Stimulated activated CD8-positive, alpha-beta memory T cell treated with anti-CD3 and anti-CD28 coated beads, Interleukin-4, amount 100 ng/mL, for 48 hours (primary cell): Measurements from ENCODE around the gene CHST11.
"Not testable (repeated sequence)": the region's sequence is repeated elsewhere in the genome, so short reads cannot be mapped to it uniquely, and the experiment has no call there.

Experiments
- DNase-seq: peaks from one replicate; pipeline ENCODE4 v3.0.0-alpha.2; 2020

Gene CHST11

DNA sequence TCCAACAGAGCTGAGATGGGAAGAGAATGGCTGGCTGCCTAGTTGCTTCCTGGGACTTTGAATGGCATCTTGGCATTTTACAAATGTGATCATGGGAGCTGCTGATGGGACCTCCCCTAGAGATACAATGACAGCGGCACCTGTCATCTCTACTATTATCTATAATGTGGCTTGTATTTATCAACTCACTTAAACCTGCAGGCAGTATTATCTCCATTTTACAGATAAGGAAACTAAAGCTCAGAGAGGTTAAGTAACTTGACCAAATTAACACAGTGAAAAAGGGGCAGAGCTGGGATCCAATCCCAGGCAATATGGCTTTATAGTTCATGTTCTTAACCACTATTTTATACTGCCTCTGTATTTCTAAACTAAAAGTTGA, 111.7 kb downstream of the CHST11 start:
- DNase-seq = no peak

DNA sequence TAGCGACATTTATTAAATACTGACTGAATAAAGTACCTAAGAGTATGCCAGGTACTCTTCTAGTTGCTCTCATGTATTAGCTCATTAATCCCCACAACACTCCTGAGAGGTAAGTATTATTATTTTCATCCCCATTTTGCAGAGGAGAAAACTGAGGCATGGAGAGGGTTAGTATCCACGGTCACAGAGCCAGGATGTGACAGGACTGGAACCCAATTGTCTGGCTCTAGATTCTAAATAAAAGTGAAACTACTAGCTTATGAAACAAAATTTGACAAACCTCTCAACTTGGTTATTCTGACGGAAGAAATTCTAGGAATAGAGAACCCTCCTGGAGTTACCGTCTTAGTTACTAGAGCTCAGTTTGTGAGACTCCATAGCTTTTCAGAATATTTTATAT, 112.2 kb downstream of the CHST11 start:
- DNase-seq = no peak

GRCh38 chr12:104569346-104570173, 112.8 kb downstream of the CHST11 start:
- peak; percentile 68 for DNase-seq

- DNase-seq = no peak
These were observed 113.6 kb downstream of the CHST11 start for GRCh38 chr12:104570174-104570907.

DNA sequence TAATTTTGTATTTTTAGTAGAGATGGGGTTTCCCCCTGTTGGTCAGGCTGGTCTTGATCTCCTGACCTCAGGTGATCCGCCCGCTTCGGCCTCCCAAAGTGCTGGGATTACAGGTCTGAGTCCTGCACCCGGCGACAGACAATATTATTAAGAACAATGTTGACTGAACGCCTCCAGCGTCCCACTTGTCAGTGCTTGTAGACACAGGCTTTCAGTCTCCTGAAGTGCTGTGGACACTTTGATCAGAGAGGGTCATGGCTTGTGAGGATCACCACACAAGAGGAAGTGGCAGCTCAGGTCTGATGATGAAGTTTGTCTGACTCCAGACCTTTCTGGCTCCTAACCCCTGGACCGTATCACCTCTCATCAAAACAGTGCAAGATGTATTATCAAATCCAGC, 114.6 kb downstream of the CHST11 start:
- DNase-seq = no peak

GRCh38 chr12:104574353-104574752, 117.6 kb downstream of the CHST11 start:
- DNase-seq = not testable (repeated sequence)

DNA sequence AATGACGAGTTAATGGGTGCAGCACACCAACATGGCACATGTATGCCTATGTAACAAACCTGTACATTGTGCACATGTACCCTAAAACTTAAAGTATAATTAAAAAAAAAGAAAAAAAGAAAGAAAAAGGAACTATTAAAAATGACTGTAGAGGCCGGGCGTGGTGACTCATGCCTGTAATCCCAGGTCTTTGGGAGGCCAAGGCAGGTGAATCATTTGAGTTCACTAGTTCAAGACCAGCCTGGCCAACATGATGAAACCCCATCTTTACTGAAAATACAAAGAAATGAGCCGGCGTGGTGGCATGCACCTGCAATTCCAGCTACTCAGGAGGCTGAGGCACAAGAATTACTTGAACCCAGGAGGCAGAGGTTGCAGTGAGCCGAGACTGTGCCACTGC, 118.0 kb downstream of the CHST11 start:
- DNase-seq = not testable (repeated sequence)

DNA sequence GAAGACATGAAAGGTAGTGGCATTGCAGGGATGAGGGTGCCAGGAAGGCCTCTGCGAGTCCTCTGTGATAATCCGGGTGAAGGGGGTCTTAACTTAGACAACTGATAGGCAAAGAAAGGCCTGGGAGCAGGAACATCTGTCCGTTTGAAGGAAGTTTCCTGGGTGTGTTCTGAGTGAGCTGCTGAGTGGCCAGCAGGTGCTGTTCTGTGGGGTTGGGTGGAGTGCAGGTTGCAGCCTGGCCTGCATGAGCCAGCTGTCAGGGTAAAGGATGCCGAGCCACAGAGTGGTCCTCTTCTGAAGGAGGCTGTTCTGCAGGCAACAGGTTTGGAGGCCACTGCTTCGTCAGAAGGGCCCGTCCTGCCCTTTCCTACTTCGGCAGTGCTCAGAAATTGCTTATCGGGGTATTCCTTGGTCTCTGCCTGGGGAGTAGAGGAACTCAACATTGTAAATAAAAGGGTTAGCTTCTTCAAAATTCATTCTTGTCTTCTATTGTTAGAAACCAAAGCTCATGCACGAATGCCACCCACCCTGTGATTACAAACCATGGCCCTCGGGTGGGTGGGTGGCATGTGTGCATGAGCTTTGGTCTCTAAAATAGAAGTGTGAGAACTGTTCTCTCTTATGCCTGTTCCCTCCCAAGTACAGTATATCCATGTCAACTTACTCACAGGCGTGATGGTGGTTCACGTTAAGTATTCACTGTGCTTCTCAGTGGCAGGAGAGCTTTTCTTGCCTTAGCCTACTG, 118.9 kb downstream of the CHST11 start:
- DNase-seq = no peak

DNA sequence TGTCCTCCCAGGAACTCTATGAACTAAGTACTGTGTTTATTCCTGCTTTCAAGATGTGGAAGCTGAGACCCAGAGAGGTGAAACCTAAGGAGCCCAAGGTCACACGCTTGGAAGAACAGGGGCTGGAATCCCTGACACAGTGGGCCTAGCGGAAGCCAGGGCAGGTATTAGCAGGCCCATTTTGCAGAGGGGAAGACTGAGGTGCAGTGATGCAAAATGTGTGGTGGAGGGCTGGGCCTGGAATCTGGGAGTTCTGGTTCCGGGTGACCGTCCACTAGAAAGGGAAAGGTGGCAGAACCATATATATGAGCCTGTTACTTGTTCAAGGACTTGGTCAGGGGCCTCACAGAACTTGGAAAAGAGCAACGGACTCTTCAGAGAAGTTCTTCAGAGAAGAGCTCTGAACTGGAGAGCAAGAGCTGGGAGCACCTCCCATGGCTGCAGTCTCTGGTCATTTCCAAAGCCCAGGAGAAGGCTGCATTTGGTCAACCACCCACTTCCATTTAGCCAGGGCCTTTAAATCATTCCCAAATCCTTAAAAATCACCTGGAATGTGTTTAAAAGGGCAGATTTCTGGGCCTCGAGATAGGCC, 119.5 kb downstream of the CHST11 start:
- DNase-seq = no peak

DNA sequence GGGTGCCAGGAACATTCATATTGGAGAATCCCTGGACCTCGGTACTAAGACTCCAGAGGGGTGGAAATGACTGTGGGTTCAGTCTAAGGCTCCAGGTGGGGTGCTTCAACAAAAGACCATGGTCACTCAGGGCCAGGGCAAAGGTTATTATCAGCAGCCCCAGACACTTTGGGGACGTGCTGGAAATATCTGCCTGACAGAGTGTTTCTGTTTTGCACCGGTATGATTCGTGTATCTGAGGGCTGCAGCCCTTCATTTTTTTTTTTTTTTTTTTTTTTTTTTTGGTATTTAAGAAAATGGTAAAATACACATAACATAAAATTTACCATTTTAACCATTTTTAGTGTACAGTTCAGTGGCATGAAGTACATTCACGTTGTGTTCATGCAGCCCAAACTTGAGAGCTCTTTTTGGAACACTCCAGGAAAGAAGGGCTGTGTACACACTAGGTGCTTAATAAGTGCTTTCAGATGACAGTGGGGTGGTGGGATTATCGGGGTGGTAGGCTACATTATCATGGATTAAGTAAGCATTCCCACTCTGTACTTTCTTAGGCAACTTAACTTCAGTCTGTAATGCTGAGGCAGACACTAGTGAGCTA, 120.3 kb downstream of the CHST11 start:
- DNase-seq = no peak

GRCh38 chr12:104577581-104577981, 120.8 kb downstream of the CHST11 start:
- no peak for DNase-seq

DNA sequence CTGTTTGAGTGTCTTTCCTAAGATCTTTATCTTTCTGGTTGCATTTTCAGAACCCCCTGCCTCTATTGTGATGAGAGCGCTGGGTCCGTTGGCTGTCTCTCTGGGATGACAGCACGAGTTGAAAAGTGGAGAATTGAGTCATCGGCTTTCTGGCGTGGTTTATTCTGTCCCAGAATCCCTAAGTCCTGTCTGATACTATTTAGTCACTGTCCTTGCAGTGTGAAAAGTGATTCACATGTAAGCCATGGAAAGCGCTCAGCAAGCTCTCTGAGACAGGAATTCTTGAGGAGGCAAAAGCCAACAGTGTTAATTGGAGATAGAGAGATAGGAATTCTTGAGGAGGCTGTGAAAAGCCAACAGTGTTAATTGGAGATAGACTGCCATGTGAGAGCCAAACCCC, 121.7 kb downstream of the CHST11 start:
- DNase-seq = peak; percentile 60

DNA sequence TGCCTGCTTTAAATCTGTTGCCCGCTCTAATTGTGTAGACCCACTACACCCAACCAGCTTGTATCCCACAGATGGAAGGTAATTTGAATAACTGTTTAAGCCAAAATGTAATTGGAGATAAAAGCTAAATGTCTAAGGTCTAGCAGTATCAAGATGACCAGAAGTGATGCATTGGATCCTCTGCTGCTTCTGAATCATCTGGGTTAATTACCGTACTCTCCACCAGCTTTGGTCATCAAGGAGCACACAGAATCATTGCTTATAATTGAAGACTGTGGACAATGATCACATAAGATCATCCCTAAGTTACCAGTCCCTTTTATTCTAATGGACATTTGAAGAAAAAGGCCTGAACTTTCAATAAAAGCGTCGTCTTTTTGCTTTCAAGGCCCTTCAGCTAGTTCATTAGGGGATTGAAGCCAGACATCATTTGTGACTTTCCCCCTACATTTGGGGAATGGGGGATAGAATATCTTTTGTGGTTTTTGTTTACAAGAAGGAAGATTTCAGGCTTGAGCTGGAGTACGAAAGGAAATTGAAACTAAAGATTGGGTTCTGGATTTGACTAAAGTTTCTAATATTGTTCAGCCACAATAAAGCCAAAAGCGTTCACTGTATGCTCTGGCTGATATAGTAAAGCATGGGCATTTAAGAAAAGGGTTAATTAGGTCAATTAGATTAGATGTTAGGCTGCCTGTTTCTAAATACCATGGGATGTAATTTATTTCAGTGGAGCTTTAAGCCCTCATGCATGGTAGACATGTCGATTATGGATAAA, 123.2 kb downstream of the CHST11 start:
- no peak for DNase-seq

DNA sequence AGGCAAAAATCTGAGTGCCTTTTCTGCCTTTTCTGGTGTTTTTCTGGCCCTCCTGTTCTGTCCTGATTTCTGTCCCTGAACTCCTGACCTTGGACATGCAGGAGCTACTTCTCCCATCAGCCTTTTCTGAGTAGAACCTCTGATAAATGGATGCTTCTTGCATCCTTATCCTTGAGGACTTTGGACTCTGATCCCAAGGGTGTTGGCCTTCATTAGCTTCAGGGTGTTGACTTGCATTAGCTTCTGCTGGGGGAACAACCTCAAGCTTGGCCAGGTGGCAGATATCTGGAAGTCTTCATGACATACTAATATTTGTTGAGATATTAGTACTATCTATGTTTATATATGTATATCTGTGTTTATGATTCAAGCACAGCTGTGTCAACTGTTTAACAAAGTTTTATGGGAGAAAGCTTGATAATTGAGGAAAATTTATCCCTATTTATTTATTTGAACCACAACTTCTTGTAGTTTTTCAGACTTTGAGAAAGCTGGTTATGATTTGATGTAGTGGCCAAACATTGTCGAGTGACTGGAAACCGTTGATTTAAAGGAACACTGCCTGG, 124.3 kb downstream of the CHST11 start:
- DNase-seq = no peak

DNA sequence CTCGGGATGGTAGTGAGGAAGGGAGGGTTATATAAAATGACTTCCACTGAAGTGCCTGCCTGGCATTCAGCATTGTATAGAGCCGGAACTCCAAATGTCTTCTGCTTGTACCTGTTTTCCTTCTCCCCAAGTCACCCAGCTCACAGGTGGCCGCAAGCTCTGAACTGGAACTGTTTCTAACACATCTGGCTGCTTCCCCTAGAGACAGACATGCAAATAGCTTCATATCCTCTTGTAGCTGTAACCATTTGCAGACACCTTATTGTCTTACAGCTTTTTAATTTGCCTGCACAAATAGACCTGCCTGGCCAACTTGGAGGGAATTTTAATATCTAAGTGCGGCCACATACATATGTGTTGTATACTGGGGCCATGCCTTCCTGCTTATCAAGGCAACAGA, 126.0 kb downstream of the CHST11 start:
- no peak for DNase-seq

GRCh38 chr12:104583301-104583700, 126.6 kb downstream of the CHST11 start:
- DNase-seq = no peak

GRCh38 chr12:104585448-104586055, 128.8 kb downstream of the CHST11 start:
- DNase-seq = no peak

DNA sequence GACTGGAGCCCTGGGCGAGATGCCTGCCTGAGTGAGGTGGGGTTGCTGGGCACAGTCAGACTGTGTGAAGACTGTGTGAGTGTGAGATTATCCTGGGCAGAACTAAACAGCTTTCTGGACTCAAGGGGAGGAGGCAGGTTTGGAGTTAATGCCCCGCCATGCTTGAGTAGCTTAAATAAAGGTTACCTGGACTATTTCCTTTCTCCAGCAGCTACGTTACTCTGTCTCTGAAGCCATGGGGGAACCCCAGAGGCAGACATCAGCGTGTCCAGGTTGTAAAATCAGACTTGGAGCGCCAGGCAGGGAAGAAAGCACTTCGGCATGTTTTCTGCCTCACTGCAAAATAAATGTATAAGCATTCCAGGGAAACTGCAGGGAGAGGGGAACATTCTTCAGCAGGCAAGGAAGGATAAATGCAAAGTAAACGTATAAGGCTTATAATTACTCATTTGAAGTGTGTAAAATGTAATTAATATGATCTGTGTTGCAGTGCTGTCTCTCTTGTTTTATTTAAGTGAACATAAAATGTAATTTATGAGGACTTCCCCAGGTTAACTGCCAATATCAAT, 129.7 kb downstream of the CHST11 start:
- no peak for DNase-seq

GRCh38 chr12:104588047-104588920, 131.5 kb downstream of the CHST11 start:
- no peak for DNase-seq
